Smooth muscle cell of the brain vasculature (primary cell): ENCODE measurements around the gene HYPK.
"Not testable (repeated sequence)": the region's sequence is repeated elsewhere in the genome, so short reads cannot be mapped to it uniquely, and the experiment has no call there.

Source experiments
- DNase-seq: peaks from one replicate; pipeline ENCODE4 v3.0.0-alpha.2; 2012; ENCODE audit warnings: low read depth, low spot score

HYPK gene

GRCh38 chr15:43795197-43795596 lies 5.2 kb upstream of the HYPK start:
- no peak for DNase-seq

- no peak for DNase-seq
Observed at GRCh38 chr15:43795997-43796396, 4.4 kb upstream of the HYPK start.

- DNase-seq = no peak
Observed at GRCh38 chr15:43796566-43796965, 3.8 kb upstream of the HYPK start.

GRCh38 chr15:43799209-43799944 lies 1.0 kb upstream of the HYPK start:
- no peak for DNase-seq

GRCh38 chr15:43799945-43800285 lies 484 bp upstream of the HYPK start, which contains the start of gene SERINC4:
TSS of gene SERINC4 (minus strand) at chr15:43800220. CDS start at chr15:43799986, 234 bp downstream.
- DNase-seq = no peak

- DNase-seq = not testable (repeated sequence)
Observed at GRCh38 chr15:43802676-43803075, 2.3 kb downstream of the HYPK start.

- no peak for DNase-seq
Observed at GRCh38 chr15:43808435-43808950, 8.1 kb downstream of the HYPK start.

- no peak for DNase-seq
Observed at GRCh38 chr15:43808960-43809678, 8.7 kb downstream of the HYPK start.

- DNase-seq = not testable (repeated sequence)
Observed at GRCh38 chr15:43815064-43815463, 14.7 kb downstream of the HYPK start.

GRCh38 chr15:43821505-43821904 lies 21.1 kb downstream of the HYPK start:
- no peak for DNase-seq

GRCh38 chr15:43824302-43825246 lies 24.2 kb downstream of the HYPK start, which contains the start of gene MFAP1:
TSS of gene MFAP1 (minus strand) at chr15:43824690. CDS start at chr15:43824569, 121 bp downstream.
- DNase-seq = peak; percentile 89

- not testable (repeated sequence) for DNase-seq
Observed at GRCh38 chr15:43825305-43825704, 24.9 kb downstream of the HYPK start.

- no peak for DNase-seq
Observed at GRCh38 chr15:43826029-43826507, 25.7 kb downstream of the HYPK start.

GRCh38 chr15:43826508-43827341 lies 26.3 kb downstream of the HYPK start, which contains the start of gene WDR76:
TSS of gene WDR76 (plus strand) at chr15:43827002. CDS start at chr15:43827033, 31 bp downstream.
- peak; percentile 56 for DNase-seq

- no peak for DNase-seq
Observed at GRCh38 chr15:43828061-43828657, 27.8 kb downstream of the HYPK start.

- DNase-seq = not testable (repeated sequence)
Observed at GRCh38 chr15:43829951-43830540, 29.6 kb downstream of the HYPK start.

GRCh38 chr15:43830691-43831275 lies 30.4 kb downstream of the HYPK start:
- DNase-seq = not testable (repeated sequence)

GRCh38 chr15:43831519-43832052 lies 31.2 kb downstream of the HYPK start:
- DNase-seq = not testable (repeated sequence)

- not testable (repeated sequence) for DNase-seq
Observed at GRCh38 chr15:43832485-43832884, 32.1 kb downstream of the HYPK start.
